GM23248 (cell line): ENCODE results near the gene CISH. TPM values are rescaled to one million over a fixed set of nuclear protein-coding genes. Genes with fewer than 3 reads are reported as not detected.

Experiments
- DNase-seq: peaks from one replicate; pipeline ENCODE4 v3.0.0-alpha.2; 2015
- H2AFZ ChIP-seq: fragments of 200-600 bp; sonication (generic); 2 replicates; pipeline ENCODE4 v1.6.1; 2016; ENCODE audit warnings: antibody characterized with exemption
- H3F3A ChIP-seq: fragments of 200-600 bp; sonication (generic); 2 replicates; pipeline ENCODE4 v1.6.1; 2016; ENCODE audit warnings: mild to moderate bottlenecking, antibody characterized with exemption, mixed run types; ENCODE audit not compliant: insufficient read depth
- H3K27ac ChIP-seq: fragments of 200-600 bp; sonication (generic); 2 replicates; pipeline ENCODE4 v1.5.1; 2016; ENCODE audit warnings: mild to moderate bottlenecking
- H3K27me3 ChIP-seq: fragments of 200-600 bp; sonication (generic); replicated peaks from 2 replicates; pipeline ENCODE4 v1.6.1; 2016; ENCODE audit warnings: mild to moderate bottlenecking; ENCODE audit not compliant: insufficient read depth
- H3K36me3 ChIP-seq: fragments of 200-600 bp; sonication (generic); 2 replicates; pipeline ENCODE4 v1.6.1; 2016; ENCODE audit warnings: low read depth, mild to moderate bottlenecking
- H3K4me1 ChIP-seq: fragments of 200-600 bp; sonication (generic); 2 replicates; pipeline ENCODE4 v1.6.1; 2016; ENCODE audit warnings: mild to moderate bottlenecking; ENCODE audit not compliant: insufficient read depth
- H3K4me2 ChIP-seq: fragments of 200-600 bp; sonication (generic); one replicate; pipeline ENCODE4 v1.6.1; 2016; ENCODE audit warnings: mild to moderate bottlenecking; ENCODE audit not compliant: unreplicated experiment
- H3K4me3 ChIP-seq: fragments of 200-600 bp; sonication (generic); 2 replicates; pipeline ENCODE4 v1.5.1; 2016; ENCODE audit warnings: mild to moderate bottlenecking
- H3K79me2 ChIP-seq: fragments of 200-600 bp; sonication (generic); 2 replicates; pipeline ENCODE4 v1.6.1; 2016; ENCODE audit warnings: mild to moderate bottlenecking; ENCODE audit not compliant: insufficient read depth
- H3K9ac ChIP-seq: fragments of 200-600 bp; sonication (generic); 2 replicates; pipeline ENCODE4 v1.6.1; 2016; ENCODE audit warnings: mild to moderate bottlenecking
- H3K9me2 ChIP-seq: fragments of 200-600 bp; sonication (generic); 2 replicates; pipeline ENCODE4 v1.6.1; 2016; ENCODE audit warnings: mixed run types, mild to moderate bottlenecking, moderate library complexity; ENCODE audit not compliant: insufficient read depth
- H3K9me3 ChIP-seq: fragments of 200-600 bp; sonication (generic); one replicate; pipeline ENCODE4 v1.6.1; 2017; ENCODE audit warnings: low read depth
- H4K20me1 ChIP-seq: fragments of 200-600 bp; sonication (generic); 2 replicates; pipeline ENCODE4 v1.6.0; 2016; ENCODE audit not compliant: insufficient read depth
- EZH2 ChIP-seq: fragments of 200-600 bp; sonication (generic); IDR thresholded peaks from 2 replicates; pipeline ENCODE4 v1.6.1; 2018; ENCODE audit warnings: antibody characterized with exemption, mild to moderate bottlenecking; ENCODE audit not compliant: insufficient read depth, poor library complexity, severe bottlenecking
- EZH2phosphoT487 ChIP-seq: fragments of 200-600 bp; sonication (generic); IDR thresholded peaks from 2 replicates; pipeline ENCODE4 v1.6.1; 2018; ENCODE audit warnings: antibody characterized with exemption, moderate library complexity, mild to moderate bottlenecking, low read depth; ENCODE audit not compliant: insufficient read depth
- WGBS, 2 experiments: methylation state at CpG; one replicate each; pipeline ENCODE4 v1.1.6; 2015 to 2017; ENCODE audit warnings: low lambda C conversion rate in 2 of 2, low coverage in 1 of 2; ENCODE audit errors: missing lambda C conversion rate in 2 of 2; 5-methylcytosine and 5-hydroxymethylcytosine counted together
- in situ Hi-C: fragments of 300-500 bp; cut with MboI; formaldehyde crosslinking; loops from 2 replicates; pipeline ENCODE4 v1.15.0; 2020
- polyA plus RNA-seq: library from polyadenylated mRNA; unstranded; fragments of >200 nt; fragmentation: Nextera tagmentation; extraction: Ambion mirVana; gene quantifications from 2 replicates; pipeline ENCODE4 v1.2.1, GENCODE V29; 2016
- total RNA-seq: library from RNA; depleted of rRNA; stranded (reverse); fragments of >200 nt; shearing (Covaris generic); gene quantifications from 2 replicates; pipeline ENCODE4 v1.2.3, GENCODE V29; 2014

CISH gene
- total and polyA plus RNA-seq, 2 experiments from 2014 or later: 1.1 to 1.6 TPM

DNA sequence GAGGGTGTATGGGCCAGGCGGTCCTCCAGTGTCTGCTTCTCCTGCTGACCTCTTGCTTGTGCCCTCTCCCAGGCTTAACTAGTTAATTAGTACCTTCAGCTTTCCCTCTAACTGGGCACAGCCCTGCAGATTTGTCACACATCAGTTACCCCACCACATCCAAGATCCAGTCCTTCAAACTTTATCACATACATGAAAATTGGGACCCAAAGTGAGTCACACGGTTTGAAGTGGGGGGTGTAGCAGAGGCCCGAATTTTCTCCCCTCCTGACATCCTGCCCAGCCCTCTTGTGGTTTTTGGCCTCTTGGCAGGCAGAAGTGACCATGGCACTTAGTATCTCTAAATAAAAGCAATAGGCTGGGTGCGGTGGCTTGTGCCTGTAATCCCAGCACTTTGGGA, 9.2 kb upstream of the CISH start:
- Histone ChIP-seq H3F3A (peaks cover 11% of the 10 kb centered on the region; the same call in 1 of the 2 replicates), H3K9me2 (no peaks in the 10 kb centered on the region), H3K4me2 (peak overlapping the region; percentile 31), H2AFZ (no peak overlapping the region), H3K4me3 (no peak overlapping the region), H3K27me3 (no peaks in the 10 kb centered on the region), H3K79me2 (peaks cover 42% of the 10 kb centered on the region), H3K27ac (no peak overlapping the region), H3K36me3 (no peaks in the 10 kb centered on the region), H3K9me3 (no peaks in the 10 kb centered on the region), H3K4me1 (peaks cover 39% of the 10 kb centered on the region), H4K20me1 (no peaks in the 10 kb centered on the region), H3K9ac (no peak overlapping the region)
- peak; percentile 63 for DNase-seq
- WGBS, 2 experiments: 47 to 54% methylated on average over 4 of the region's 4 CpGs
- in situ Hi-C loops: loop anchor here (10.0 kb wide), 1 partner anchor 754 kb away; no protein-coding TSS in a partner anchor
- no peak for TF ChIP-seq EZH2phosphoT487
- TF ChIP-seq EZH2: no peak

DNA sequence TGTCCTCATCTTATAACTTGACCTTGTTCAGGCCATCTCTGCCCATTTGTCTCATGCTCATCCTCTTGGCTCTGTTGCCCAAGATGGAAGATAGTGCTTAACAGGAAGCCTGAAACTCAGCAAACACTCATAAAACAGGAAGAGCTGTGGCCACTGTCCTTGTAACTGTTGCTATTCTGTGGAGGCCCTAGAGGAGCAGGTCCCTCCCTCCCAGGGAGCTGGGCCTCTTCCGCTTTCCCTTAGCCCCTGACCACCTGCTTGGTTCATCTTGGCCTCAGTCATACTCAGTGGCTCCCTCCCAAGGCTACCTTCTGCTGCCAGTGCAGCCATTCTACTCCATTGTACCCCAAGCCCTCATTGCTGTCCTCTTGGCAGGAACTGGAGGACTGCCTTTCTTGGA, 8.8 kb upstream of the CISH start:
- peaks cover 11% of the 10 kb centered on the region; the same call in 1 of the 2 replicates for H3F3A ChIP-seq
- peaks cover 39% of the 10 kb centered on the region for H3K4me1 ChIP-seq
- WGBS, 2 experiments: 100% methylated on average over 1 of the region's 1 CpG
- no peak overlapping the region for H3K9ac ChIP-seq
- H2AFZ ChIP-seq: no peak overlapping the region
- in situ Hi-C loops: loop anchor here (10.0 kb wide), 1 partner anchor 754 kb away; no protein-coding TSS in a partner anchor
- no peak for DNase-seq
- peak overlapping the region; percentile 31 for H3K4me2 ChIP-seq
- H3K9me3 ChIP-seq: no peaks in the 10 kb centered on the region
- H3K27me3 ChIP-seq: no peaks in the 10 kb centered on the region
- H3K27ac ChIP-seq: no peak overlapping the region
- H3K36me3 ChIP-seq: no peaks in the 10 kb centered on the region
- H3K9me2 ChIP-seq: no peaks in the 10 kb centered on the region
- H3K79me2 ChIP-seq: peaks cover 38% of the 10 kb centered on the region
- H3K4me3 ChIP-seq: no peak overlapping the region
- no peaks in the 10 kb centered on the region for H4K20me1 ChIP-seq
- TF ChIP-seq EZH2phosphoT487 (no peak), EZH2 (no peak)

DNA sequence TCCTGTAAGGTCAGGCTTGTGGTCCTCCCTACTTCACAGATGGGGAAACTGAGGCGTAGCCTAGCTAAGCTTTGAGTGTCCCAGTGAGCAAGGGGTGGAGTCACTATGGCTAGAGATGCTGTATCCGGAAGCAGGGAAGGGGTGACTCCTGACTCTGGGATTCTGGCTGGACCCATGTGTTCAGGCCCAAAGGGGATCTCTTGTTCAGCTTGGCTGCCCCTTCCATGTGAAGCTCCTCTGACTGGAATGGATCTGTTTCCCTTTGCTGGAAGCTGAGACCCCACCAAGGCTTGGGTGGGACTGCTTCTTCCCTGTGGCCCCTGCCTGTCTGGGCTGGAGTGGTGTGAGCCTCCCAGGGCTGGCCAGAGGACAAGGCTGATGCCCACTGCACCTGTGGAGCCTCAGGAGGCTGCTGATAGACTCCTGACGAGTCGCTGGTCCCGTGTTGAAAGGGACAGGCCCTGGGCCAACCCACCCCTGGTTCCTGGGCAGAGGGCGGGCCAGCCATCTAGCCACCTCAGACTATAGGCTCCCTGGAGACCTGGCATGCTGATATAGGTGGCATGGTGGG, 6.4 kb upstream of the CISH start:
- 65 to 68% methylated on average over 6 of the region's 6 CpGs for WGBS, 2 experiments
- peak overlapping the region; percentile 90 for H3K9ac ChIP-seq
- TF ChIP-seq EZH2phosphoT487: no peak
- no peak for TF ChIP-seq EZH2
- H2AFZ ChIP-seq: peak overlapping the region; percentile 85
- no peaks in the 10 kb centered on the region for H3K36me3 ChIP-seq
- H3K4me2 ChIP-seq: peak overlapping the region; percentile 99
- no peaks in the 10 kb centered on the region for H3K9me2 ChIP-seq
- H3K9me3 ChIP-seq: no peaks in the 10 kb centered on the region
- peak; percentile 51 for DNase-seq
- no peak overlapping the region for H3K27ac ChIP-seq
- H3K4me3 ChIP-seq: peak overlapping the region; percentile 84
- no peaks in the 10 kb centered on the region for H4K20me1 ChIP-seq
- H3K27me3 ChIP-seq: no peaks in the 10 kb centered on the region
- peaks cover 34% of the 10 kb centered on the region for H3K79me2 ChIP-seq
- H3F3A ChIP-seq: no peaks in the 10 kb centered on the region; the same call in 1 of the 2 replicates
- in situ Hi-C loops: no loop called here
- peaks cover 21% of the 10 kb centered on the region for H3K4me1 ChIP-seq

DNA sequence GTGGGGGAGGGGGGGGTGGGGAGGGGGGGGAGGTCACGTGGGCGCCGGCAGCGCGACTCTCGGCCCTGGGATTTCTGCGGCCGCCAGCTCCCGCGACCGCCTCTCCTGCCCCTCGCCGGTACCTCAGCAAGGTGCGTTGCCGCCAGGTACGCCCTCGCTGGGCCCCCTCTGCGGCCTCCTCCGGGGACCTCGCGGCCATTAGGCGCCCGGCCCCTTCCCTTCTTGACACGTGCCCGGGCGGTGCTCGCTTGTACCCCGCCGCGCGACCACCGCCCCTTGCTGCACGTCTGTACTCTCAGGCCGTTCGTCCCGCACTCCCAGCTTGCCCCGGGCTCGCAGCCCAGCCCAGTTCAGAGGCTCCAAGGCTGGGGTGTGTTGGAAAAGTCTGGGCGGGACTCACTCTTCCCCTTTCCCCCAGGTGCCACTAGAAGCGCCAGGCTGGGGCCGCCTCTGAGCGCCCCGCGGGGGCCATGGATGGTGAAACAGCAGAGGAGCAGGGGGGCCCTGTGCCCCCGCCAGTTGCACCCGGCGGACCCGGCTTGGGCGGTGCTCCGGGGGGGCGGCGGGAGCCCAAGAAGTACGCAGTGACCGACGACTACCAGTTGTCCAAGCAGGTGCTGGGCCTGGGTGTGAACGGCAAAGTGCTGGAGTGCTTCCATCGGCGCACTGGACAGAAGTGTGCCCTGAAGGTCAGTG, 5.7 kb upstream of the CISH start, which contains the start of gene MAPKAPK3:
Gene MAPKAPK3, plus strand, starts transcription at position 56 of the 696 bp plus-strand sequence. Its CDS starts 415 bp downstream, at position 471.
- no peaks in the 10 kb centered on the region for H3K27me3 ChIP-seq
- peaks cover 34% of the 10 kb centered on the region for H3K79me2 ChIP-seq
- no peaks in the 10 kb centered on the region for H3K9me3 ChIP-seq
- H3K27ac ChIP-seq: peak within 1 kb of the TSS; percentile 47
- H4K20me1 ChIP-seq: no peaks in the 10 kb centered on the region
- DNase-seq: peak; percentile 56
- H3K9me2 ChIP-seq: no peaks in the 10 kb centered on the region
- H3K4me3 ChIP-seq: peak within 1 kb of the TSS; percentile 84
- peak within 1 kb of the TSS; percentile 99 for H3K4me2 ChIP-seq
- TF ChIP-seq EZH2 (no peak), EZH2phosphoT487 (no peak)
- H2AFZ ChIP-seq: peak within 1 kb of the TSS; percentile 94
- peak within 1 kb of the TSS; percentile 90 for H3K9ac ChIP-seq
- no peaks in the 10 kb centered on the region for H3K36me3 ChIP-seq
- H3K4me1 ChIP-seq: peaks cover 21% of the 10 kb centered on the region
- in situ Hi-C loops: no loop called here
- H3F3A ChIP-seq: no peaks in the 10 kb centered on the region; the same call in 1 of the 2 replicates
- 0 to 1% methylated on average over 43 of the region's 58 CpGs for WGBS, 2 experiments
